HuH-7 (cell line): ENCODE results near the gene TEAD3.
A peak's percentile ranks its signal among the peaks of the same experiment; 100 is the strongest.
"Not testable (repeated sequence)": the region's sequence is repeated elsewhere in the genome, so short reads cannot be mapped to it uniquely, and the experiment has no call there.

Source experiments
- DNase-seq: peaks from one replicate; pipeline ENCODE4 v3.0.0; 2011; ENCODE audit warnings: low spot score

The TEAD3 gene

DNA sequence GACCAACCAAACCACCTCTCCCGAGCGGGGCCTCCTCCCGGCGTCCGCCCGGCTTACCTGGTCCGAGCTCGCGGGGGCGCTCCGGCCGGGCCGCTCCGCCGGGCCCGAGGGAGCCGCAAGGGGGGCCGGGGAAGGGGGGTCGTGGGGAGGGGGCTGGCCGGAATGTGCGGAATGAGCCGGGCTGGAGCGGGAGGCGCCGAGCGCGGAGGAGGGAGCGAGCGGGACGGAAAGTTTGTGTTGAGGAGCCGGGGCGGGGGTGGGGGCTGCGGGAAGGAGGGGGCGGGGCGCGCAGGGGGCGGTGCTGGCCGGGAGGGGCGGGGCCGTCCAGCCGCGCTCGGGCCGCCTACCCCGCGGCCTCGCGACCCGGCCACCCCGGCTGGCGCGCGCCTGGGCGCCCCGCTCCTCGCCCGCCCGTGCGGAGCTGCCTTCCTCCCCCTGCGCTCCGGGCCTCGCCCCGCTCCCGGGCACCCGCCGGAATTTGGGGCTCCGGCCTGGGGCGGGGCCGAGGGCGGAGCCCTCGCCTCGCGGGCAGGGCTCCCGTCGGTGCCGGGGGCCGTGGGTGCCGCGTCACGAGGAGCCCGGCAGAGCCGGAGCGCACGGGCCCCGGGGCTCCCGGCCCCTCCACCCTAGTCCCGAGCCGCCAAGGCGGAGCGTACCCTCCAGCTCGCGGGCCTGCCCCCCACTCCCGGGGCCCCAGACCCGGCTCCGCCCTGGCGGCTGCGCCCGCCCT lies at the start of gene TEAD3:
Gene TEAD3 (minus strand): TSS at position 239 of the 730 bp plus-strand sequence.
- DNase-seq, result peak; percentile 90

DNA sequence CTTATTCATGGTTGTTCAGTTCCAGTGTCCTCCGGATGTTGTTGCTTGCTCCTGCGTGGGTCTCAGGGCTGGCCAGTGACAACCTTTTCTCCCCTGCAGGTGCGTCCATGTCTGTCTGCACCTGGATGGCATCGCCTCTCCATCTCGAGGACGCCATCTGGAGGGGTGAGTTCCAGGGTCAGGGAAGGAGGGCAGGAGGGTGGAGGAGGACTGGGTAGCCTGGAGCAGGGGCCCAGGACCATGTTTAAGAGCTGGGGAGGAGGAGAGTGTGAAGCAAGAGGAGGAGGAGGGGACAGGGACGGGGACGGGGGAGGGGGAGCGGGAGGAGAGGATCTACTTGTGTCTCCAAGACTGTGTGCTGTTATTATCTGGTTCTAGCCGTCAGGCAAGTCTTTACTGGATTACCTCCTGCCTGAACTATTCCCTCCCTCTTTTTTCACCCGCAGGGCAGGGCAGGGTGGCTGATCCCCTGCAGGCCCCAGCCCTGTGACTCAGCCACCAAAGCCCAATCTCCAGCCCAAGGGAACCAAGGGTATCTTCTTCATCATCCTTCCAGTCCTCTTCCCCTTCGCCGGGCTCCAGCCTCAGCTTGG lies 48.0 kb upstream of the TEAD3 start:
- DNase-seq, result no peak

DNA sequence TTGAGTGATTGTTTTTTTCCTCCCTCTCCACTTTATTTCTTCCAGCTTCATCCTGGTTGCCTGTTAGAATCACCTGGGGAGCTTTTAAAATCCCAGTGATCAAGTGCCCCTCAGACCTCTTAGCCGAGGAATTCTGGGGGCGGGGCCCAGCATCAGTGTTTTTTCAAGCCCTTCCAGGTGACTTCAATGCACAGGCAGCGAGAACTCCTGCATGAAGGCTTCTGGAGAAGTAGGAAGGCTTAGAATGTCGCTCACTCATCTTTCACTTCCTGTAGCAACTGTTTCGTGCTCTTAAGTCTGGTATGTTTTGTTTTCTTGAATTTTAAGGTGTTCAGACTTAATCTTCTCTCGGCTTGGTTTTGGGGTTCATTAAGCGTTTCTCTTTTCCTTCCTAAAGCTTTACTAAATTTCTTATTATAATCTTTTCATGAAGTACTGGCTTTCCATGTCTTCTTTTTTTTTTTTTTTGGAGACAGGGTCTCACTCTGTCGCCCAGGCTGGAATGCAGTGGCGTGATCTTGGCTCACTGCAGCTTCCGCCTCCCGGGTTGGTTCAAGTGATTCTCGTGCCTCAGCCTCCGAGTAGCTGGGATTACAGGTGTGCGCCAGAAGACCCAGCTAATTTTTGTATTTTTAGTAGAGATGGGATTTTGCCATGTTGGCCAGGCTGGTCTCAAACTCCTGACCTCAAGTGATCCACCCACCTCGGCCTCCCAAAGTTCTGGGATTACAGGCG lies 46.7 kb upstream of the TEAD3 start:
- no peak for DNase-seq

DNA sequence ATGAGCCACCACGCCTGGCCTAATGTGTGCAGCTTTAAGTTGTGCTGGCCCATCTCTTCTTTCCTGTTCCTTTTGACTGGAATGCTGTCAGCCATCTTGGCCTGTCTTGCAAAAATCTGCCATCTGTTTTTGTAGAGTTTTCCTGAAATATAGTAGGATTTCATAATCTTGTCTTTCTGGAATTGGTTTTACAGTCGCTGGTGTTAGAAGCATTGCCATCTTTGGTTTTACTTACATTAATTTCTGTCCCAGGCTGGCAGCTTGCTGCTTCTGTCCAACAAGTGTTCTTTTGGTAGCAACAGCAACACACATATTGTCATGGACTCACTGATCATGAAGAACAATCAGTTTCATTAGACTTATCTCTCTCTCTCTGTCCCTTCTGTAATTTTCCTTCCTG lies 45.0 kb upstream of the TEAD3 start:
- DNase-seq, result no peak

DNA sequence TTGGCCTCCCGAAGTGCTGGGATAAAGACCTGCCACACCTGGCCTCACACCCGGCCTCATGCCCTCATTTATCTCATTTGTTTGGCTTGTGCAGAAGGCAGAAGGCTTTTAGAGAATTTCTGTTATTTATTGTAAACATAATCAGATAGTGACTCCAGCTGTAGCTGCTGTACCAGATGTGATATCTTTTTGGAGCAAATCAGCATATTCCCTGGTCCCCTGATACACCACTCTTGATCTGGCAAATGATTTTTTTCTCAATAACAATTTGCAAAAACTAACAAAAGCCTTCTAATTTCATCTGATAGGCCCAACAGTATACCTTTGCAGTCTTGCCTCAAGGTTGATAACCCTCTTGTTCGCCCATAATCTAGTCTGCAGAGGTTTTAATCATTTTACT lies 42.3 kb upstream of the TEAD3 start:
- no peak for DNase-seq

DNA sequence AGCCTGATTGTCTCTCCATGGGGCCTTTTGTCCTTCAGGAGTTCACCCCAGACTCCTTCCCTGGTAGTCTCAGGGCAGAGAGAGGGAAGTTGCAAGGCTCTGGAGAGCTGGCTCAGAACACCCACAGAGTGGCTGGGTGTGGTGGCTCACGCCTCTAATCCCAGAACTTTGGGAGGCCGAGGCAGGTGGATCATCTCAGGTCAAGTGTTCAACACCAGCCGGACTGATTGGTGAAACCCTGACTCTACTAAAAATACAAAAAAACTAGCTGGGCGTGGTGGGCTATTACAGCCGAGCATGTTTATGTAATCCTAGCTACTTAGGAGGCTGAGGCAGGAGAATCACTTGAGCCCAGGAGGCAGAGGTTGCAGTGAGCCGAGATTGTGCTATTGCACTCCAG lies 39.0 kb upstream of the TEAD3 start:
- DNase-seq, result not testable (repeated sequence)

DNA sequence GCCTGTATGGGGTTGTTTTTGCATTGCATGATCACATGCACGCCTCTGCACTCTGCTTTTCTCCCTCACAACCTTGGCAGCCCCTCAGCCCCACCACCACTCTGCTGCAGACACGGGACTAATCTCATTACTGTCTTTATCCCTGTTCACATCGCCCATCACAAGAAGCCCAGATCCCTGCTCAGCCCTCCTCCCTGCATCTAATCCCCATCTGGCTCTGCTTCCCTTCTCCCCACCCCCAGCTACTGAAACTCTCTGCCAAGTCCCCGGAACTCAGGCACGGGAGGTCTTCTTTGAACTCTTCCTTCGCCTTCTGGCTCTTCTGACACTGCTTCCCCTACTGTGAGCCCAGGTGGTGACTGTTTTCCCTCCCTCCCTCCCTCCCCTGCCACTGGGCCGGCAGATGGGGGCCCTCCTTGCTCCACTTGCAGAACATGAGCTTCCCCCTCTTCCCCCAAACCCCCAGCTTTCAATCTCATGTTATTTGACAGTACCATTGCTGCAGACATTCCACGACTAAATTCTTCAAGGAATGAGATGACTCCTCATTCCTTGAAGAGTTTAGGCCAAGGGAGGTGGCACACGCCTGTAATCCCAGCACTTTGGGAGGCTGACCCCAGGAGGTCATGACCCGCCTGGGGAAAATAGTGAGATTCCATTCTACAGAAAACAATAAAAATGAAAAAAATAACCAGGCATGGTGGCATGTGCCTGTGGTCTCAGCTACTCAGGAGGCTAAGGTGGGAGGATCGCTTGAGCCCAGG lies 37.7 kb upstream of the TEAD3 start:
- no peak for DNase-seq

DNA sequence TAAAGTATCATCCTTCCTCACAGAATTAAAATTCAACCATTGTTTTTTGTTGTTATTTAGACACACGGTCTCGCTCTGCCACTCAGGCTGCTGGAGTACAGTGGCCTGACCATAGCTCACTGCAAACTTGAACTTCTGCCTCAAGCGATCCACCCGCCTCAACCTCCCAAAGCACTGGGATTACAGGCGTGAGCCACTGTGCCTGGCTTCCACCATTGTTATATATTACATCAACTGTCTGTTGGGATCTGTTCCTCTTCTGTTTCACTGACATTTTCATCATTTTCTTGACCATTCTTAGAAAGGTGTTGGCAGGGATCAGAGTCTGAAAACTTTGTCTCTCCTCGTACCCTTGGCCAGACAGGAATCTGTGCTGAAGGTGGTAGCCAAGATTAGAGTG lies 37.1 kb upstream of the TEAD3 start:
- no peak for DNase-seq

DNA sequence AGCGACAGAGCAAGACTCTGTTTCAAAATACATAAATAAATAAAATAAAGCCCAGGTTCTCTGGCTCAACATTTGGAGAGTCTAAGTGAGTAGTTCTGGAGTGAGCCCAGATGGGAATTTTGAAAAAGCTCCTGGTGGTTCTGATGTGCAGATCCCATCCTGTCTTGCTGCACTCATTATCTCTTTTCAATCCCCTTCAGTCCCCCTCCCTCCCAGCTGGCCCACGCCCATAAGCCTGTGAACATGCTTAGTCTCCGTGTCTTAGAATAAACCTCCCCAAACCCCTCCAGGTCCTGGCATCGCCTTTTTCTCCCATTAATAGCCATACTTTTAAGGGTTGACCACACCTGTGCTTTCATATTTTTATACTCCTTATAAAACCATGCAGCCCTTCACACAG lies 35.2 kb upstream of the TEAD3 start:
- DNase-seq, result no peak

DNA sequence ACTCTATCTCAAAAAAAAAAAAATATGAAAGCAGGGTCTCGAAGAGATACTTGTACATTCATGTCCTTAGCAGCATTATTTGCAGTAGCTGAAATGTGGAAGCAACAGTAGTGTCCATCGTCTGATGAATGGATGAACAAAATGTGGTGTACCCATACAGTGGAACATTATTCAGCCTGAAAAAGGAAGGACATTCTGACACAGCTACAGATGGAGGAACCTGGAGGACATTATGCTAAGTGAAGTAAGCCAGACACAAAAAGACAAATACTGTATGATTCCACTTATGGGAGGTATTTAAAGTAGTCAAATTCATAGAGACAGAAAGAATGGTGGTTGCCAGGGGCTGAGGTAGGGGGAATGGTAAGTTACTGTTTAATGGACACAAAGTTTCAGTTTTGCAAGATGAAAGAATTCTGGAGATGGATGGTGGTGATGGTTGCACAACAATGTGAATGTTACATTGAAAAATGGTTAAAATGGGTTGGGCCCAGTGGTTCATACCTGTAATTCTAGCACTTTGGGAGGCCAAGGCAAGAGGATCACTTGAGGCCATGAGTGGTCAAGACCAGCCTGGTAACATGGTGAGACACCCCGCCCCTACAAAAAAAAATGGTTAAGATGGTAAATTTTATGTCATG lies 27.6 kb upstream of the TEAD3 start:
- DNase-seq, result no peak

DNA sequence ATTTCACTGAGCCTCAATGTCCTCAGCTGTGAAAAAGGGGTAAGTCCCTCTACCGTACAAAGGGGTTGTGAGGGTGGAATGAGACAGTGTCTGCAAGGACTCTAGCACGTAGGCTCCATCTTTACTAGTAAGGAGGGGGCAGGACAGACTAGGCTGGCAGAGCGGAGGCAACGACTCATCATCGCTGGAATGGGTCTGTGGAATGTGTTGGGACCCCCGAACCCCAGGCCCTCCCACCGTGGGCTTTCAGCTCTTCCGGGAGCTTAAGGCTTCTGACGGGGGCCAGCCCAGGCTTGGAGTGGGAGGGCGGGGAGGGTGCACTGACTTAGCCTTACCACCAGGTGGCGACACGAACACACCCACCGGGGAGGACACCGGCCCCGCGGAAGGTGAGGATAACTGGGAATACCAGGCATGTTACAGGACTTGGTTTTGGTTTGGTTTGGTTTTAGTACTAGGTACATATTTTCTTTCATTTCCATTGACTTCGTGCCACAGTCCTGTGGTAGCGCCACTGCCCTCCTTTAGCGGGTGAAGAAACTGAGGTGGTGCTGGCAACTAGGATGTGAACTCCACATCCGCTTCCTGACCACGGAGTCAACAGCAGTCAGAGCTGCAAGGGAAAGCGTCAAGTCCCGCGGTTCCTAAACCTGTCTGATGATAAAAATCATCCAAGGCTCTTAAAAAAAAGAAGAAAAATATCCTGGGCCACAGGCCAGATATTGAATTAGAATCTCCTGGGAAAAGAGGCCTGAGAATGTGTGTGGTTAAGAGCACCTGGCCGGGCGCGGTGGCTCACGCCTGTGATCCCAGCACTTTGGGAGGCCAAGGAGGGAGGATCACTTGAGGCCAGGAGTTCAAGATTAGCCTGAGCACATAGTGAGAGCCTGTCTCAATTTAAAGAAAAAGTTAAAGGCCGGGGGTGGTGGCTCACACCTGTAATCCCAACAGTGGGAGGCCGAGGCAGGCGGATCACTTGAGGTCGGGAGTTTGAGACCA lies 26.1 kb upstream of the TEAD3 start:
- DNase-seq, result peak; percentile 83

DNA sequence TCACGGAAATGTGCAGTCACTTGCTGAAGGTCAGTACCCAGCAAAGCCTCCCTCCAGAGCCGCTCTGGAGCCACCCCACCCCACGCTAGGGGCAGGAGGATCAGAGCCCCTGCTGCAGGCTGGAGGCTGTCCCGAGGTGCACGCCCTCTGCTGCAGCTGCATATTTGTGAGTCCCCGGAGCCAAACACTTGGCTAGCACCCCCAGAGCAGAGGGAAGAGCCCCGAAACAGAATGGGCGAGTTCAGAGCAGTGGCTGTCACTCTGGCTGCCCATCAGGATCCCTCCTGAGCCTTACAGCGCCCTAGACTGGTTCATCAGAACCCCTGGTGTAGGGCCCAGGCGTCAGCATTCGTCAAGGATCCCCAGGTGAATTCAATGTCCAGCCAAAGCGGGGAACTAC lies 25.3 kb upstream of the TEAD3 start:
- DNase-seq, result no peak

DNA sequence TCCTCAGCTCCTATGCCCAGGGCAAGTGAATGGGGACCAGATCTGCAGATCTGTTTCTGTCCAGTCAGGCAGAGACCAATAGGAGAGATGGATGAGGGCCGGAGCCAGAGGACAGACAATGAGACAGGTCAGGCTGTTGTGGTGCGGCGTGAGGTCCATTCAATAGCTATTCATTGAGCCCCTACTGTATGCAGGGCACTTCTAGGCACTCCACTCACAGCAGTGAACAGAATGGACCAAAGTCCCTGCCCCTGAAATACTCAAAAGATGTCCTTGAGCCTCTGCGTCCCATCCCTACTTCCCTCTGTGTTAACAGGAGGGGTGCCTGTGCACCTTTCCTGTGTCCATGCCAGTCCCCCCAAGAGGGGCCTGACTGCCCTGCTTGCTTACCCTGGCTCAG lies 24.4 kb upstream of the TEAD3 start:
- no peak for DNase-seq

DNA sequence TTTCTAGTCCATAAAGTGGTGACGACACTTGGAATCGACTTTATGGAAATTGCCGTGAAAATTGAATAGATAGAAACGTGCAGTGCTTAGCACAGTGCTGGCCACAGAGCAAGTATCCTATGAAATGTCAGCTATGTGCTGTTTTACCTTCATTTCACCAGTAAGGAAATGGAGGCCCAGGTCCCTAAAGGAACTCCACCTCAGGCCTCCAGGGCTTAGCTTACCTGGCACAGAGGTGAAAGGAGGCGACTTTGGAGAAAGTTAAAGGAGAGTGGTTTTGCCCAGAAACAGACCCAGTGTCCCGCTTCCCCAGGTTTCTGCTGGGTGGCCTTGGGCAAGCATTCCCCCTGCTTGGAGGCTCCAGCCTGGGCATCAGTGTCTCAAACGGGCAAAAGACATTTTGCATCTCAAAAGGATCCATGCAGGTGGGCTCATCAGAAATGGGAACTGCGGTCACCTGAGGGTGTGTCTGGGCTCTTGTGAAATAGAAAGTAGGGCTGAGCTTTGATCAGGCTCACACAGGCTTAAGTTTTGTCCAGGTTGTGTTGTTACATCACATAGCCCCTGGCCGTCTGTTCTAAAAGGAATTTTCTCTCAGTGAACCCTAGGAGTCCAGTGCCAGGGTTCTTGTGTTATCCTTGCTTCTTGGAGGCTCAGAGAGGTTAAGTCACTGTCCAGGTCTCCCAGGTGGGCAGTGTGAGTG lies 22.6 kb upstream of the TEAD3 start:
- no peak for DNase-seq

DNA sequence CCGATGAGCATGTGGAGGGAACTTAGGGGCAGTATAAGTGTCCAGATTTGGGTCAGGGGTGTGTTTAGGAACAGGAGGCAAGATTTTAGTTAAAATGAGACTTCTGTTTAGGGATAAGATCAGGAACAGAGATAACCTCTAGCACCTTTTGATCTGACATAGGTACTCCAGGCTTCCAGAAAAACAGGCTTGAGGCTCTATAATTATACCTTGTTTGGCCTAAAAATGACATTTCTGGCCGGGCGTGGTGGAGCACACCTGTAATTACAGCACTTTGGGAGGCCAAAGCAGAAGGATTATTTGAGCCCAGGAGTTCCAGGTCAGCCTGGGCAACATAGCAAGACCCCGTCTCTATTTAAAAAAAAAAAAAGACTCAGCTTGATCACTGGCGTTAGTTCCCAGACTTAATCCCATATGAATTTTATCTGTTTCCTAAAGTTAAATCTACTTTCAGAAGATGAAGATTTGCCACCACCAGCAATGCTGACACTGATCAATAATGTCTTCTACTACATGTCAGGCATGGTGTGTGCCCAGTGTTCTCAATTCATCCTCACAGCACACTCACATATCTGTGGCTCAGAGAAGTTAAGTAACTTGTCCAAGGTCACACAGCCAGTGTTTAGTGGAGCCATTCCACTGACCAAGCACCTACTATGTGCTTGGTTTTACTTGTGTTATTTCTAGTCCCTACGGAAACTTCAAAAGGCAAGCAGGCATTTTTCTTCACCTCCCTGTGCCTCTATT lies 21.9 kb upstream of the TEAD3 start:
- no peak for DNase-seq

DNA sequence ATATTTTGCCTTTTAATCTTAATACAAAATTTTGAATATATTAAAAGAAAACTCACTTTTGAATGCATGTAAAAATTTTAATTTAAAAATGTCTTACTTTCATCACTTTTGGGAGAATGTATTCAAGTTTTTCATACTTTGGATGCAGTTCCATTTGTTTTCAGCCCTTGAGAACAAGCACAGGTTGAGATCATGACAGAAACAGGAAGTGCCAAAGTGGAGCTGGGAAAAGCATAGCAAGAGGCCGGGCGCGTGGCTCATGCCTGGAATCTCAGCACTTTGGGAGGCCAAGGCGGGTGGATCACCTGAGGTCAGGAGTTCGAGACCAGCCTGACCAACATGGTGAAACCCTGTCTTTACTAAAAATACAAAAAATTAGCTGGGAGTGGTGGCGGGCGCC lies 21.1 kb upstream of the TEAD3 start:
- not testable (repeated sequence) for DNase-seq

DNA sequence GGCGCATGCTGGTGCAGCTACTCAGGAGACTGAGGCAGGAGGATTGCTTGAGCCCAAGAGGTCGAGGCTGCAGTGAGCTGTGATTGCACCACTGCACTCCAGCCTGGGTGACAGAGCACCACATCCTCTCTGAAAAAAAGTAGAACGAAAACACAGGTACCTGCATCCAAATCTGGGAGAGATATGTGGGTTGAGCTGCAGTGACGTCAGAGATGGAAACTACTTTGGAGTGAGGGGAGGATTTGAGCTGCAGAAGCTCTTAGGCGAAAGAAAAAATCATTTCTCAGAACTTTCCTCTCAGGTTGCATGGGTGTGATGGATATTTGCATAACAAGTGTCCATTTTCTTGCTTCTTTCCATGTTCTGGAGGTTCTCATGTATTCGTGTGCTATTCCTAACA lies 19.8 kb upstream of the TEAD3 start:
- no peak for DNase-seq

DNA sequence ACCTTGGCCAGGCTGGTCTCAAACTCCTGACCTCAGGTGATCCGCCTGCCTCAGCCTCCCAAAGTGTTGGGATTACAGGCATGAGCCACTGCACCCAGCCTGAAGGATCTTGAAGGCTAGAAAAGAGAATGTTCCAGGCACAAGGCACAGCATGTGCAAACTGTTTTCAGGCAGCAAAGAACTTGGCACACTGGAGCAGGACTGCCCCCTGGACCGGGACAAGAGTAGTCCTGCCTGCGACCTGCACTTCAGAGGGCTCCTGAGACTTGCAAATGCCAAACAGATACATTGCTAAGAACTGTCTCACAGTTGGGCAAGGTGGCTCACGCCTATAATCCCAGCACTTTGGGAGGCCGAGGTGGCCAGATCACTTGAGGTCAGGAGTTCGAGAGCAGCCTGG lies 19.1 kb upstream of the TEAD3 start:
- DNase-seq, result not testable (repeated sequence)

DNA sequence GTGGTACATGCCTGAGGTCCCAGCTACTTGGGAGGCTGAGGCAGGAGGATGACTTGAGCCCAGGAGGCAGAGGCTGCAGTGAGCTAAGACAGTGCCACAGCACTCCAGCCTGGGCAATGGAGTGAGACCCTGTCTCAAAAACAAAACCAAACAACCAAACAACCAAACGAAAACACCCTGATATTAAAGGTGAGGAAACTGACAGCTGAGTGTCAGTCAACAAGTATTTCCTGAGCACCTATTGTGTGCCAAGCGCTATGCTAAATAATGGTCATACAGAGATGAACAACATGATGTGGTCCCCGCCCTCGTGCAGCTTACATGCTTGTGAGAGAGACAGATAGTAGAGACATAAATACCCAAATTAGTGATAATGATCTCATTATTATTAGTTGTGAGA lies 17.7 kb upstream of the TEAD3 start:
- no peak for DNase-seq

DNA sequence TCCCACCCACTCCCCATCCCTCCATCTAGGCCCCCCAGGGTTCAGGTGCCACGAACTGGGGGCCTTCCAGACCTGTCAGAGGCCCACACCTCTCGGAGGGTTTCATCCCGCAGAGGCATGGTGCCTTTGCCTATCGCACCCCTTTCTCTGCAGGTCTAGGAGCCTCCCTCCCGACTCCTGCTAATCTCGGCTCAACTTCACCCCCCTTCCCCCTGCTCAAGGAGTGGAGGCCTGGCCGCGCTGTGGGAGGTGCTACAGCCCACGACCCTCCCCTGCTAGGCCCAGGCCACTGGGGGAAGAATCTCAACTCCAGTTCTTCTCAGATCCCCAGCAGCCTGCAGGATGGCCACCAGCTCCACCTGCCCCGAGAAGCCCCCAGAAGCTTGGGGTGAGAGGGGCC lies 15.9 kb upstream of the TEAD3 start, which contains the start of gene TULP1:
Gene TULP1 (minus strand): TSS at position 157 of the 400 bp plus-strand sequence. CDS start 38 bp downstream, at position 119.
- no peak for DNase-seq
